RWPE2 (cell line): ENCODE results near the gene KLHL14.
A peak's percentile ranks its signal among the peaks of the same experiment; 100 is the strongest.

Experiments
- ATAC-seq: fragments of 200-7000 bp; cut with Tn5 transposase; 3 replicates; pipeline ENCODE4 v1.9.1; 2021; ENCODE audit warnings: low read depth
- DNase-seq: peaks from one replicate; pipeline ENCODE4 v3.0.0-alpha.2; 2020; ENCODE audit warnings: low spot score
- H3K27ac ChIP-seq: fragments of 450-650 bp; 2 replicates; pipeline ENCODE4 v1.5.1; 2017; ENCODE audit warnings: mild to moderate bottlenecking; ENCODE audit not compliant: poor library complexity, severe bottlenecking
- H3K27me3 ChIP-seq: fragments of 250-450 bp; sonication (Bioruptor Pico); 2 replicates; pipeline ENCODE4 v1.5.1; 2021; ENCODE audit warnings: mild to moderate bottlenecking, moderate library complexity; ENCODE audit not compliant: insufficient read depth, poor library complexity, severe bottlenecking
- H3K36me3 ChIP-seq: fragments of 250-450 bp; sonication (Bioruptor Pico); 2 replicates; pipeline ENCODE4 v1.5.1; 2020; ENCODE audit warnings: low read depth, mild to moderate bottlenecking, moderate library complexity
- H3K4me1 ChIP-seq: fragments of 250-450 bp; sonication (Bioruptor Pico); 2 replicates; pipeline ENCODE4 v1.5.1; 2021; ENCODE audit warnings: mild to moderate bottlenecking, moderate library complexity; ENCODE audit not compliant: insufficient read depth, poor library complexity, severe bottlenecking
- H3K4me3 ChIP-seq: fragments of 250-450 bp; sonication (Bioruptor Pico); 2 replicates; pipeline ENCODE4 v1.5.1; 2021; ENCODE audit warnings: mild to moderate bottlenecking, moderate library complexity; ENCODE audit not compliant: severe bottlenecking
- H3K9me3 ChIP-seq: fragments of 250-450 bp; sonication (Bioruptor Pico); 2 replicates; pipeline ENCODE4 v1.5.1; 2021; ENCODE audit warnings: mild to moderate bottlenecking, moderate library complexity; ENCODE audit not compliant: severe bottlenecking
- CTCF ChIP-seq: fragments of 450-650 bp; IDR thresholded peaks from one replicate; pipeline ENCODE4 v1.5.1; 2017; ENCODE audit warnings: mild to moderate bottlenecking, moderate library complexity; ENCODE audit not compliant: poor library complexity, severe bottlenecking

Gene KLHL14

GRCh38 chr18:32742579-32742978, 30.2 kb downstream of the KLHL14 start:
- no peaks in the 10 kb centered on the region for H3K36me3 ChIP-seq
- no peaks in the 10 kb centered on the region for H3K9me3 ChIP-seq
- H3K27ac ChIP-seq: no peak overlapping the region
- H3K27me3 ChIP-seq: peaks cover 3% of the 10 kb centered on the region
- no peak for TF ChIP-seq CTCF
- DNase-seq (no peak), ATAC-seq (no peak)
- H3K4me3 ChIP-seq: no peak overlapping the region
- no peaks in the 10 kb centered on the region for H3K4me1 ChIP-seq

GRCh38 chr18:32735781-32736180, 37.0 kb downstream of the KLHL14 start:
- Histone ChIP-seq H3K36me3 (no peaks in the 10 kb centered on the region), H3K27me3 (no peaks in the 10 kb centered on the region), H3K4me1 (peaks cover 4% of the 10 kb centered on the region), H3K4me3 (no peak overlapping the region), H3K9me3 (no peaks in the 10 kb centered on the region), H3K27ac (no peak overlapping the region)
- DNase-seq (no peak), ATAC-seq (peak; percentile 84)
- no peak for TF ChIP-seq CTCF

GRCh38 chr18:32734442-32734841, 38.4 kb downstream of the KLHL14 start:
- DNase-seq: no peak
- TF ChIP-seq CTCF: no peak
- no peak overlapping the region for H3K4me3 ChIP-seq
- H3K9me3 ChIP-seq: no peaks in the 10 kb centered on the region
- no peak overlapping the region for H3K27ac ChIP-seq
- no peaks in the 10 kb centered on the region for H3K36me3 ChIP-seq
- no peaks in the 10 kb centered on the region for H3K27me3 ChIP-seq
- ATAC-seq: no peak
- H3K4me1 ChIP-seq: peaks cover 4% of the 10 kb centered on the region

DNA sequence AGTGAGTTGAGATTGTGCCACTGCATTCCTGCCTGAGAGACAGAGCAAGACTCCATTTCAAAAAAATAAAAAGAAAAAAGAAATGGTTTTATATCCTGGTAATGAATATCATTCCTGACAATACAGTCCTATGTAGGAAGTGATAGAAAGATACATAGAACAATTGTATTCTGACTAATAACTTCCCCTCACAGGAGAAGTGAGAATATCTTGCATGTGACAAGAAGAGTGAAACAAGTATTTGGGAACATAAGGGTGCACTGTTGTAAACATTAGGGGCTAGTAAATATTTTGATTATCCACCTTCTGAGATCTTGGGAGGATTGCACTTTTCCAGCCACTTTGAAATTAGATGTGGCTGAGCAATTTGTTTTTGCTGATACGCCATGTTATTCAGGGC, 40.7 kb downstream of the KLHL14 start:
- Histone ChIP-seq H3K4me1 (peaks cover 4% of the 10 kb centered on the region), H3K4me3 (no peak overlapping the region), H3K36me3 (no peaks in the 10 kb centered on the region), H3K9me3 (no peaks in the 10 kb centered on the region), H3K27ac (no peak overlapping the region), H3K27me3 (no peaks in the 10 kb centered on the region)
- DNase-seq: no peak
- no peak for ATAC-seq
- no peak for TF ChIP-seq CTCF

GRCh38 chr18:32730620-32731091, 42.2 kb downstream of the KLHL14 start:
- no peak for TF ChIP-seq CTCF
- Histone ChIP-seq H3K9me3 (no peaks in the 10 kb centered on the region), H3K4me1 (peaks cover 1% of the 10 kb centered on the region), H3K27me3 (no peaks in the 10 kb centered on the region), H3K4me3 (peak overlapping the region; percentile 30), H3K36me3 (no peaks in the 10 kb centered on the region), H3K27ac (no peak overlapping the region)
- ATAC-seq: peak; percentile 71
- DNase-seq: no peak
